Measurements from ENCODE around the gene ISL1.

Gene ISL1

GRCh38 chr5:51371052-51371451 lies 12.2 kb upstream of the ISL1 start:
- no peak for DNase-seq
- H3K4me3 ChIP-seq (ENCODE audit: low read depth, low read length) = no peak overlapping the region
- no peaks in the 10 kb centered on the region for H3K36me3 ChIP-seq
- no peaks in the 10 kb centered on the region for H3K9me3 ChIP-seq (ENCODE audit: severe bottlenecking)
- peaks cover 49% of the 10 kb centered on the region for H3K27me3 ChIP-seq (ENCODE audit: insufficient read depth, low read depth, severe bottlenecking)
- H3K27ac ChIP-seq = no peak overlapping the region
- TF ChIP-seq, protein P1, sequence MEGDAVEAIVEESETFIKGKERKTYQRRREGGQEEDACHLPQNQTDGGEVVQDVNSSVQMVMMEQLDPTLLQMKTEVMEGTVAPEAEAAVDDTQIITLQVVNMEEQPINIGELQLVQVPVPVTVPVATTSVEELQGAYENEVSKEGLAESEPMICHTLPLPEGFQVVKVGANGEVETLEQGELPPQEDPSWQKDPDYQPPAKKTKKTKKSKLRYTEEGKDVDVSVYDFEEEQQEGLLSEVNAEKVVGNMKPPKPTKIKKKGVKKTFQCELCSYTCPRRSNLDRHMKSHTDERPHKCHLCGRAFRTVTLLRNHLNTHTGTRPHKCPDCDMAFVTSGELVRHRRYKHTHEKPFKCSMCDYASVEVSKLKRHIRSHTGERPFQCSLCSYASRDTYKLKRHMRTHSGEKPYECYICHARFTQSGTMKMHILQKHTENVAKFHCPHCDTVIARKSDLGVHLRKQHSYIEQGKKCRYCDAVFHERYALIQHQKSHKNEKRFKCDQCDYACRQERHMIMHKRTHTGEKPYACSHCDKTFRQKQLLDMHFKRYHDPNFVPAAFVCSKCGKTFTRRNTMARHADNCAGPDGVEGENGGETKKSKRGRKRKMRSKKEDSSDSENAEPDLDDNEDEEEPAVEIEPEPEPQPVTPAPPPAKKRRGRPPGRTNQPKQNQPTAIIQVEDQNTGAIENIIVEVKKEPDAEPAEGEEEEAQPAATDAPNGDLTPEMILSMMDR (IDR thresholded peaks at IDR 0.05; ENCODE audit: low read depth, low read length) = no peak

GRCh38 chr5:51373880-51374523 lies 9.2 kb upstream of the ISL1 start:
- Histone ChIP-seq H3K27ac (no peak overlapping the region), H3K4me3 (ENCODE audit: low read depth, low read length) (no peak overlapping the region), H3K36me3 (no peaks in the 10 kb centered on the region), H3K27me3 (ENCODE audit: insufficient read depth, low read depth, severe bottlenecking) (peaks cover 66% of the 10 kb centered on the region), H3K9me3 (ENCODE audit: severe bottlenecking) (no peaks in the 10 kb centered on the region)
- TF ChIP-seq, protein P1 (IDR thresholded peaks at IDR 0.05; ENCODE audit: low read depth, low read length) = no peak
- DNase-seq = no peak

DNA sequence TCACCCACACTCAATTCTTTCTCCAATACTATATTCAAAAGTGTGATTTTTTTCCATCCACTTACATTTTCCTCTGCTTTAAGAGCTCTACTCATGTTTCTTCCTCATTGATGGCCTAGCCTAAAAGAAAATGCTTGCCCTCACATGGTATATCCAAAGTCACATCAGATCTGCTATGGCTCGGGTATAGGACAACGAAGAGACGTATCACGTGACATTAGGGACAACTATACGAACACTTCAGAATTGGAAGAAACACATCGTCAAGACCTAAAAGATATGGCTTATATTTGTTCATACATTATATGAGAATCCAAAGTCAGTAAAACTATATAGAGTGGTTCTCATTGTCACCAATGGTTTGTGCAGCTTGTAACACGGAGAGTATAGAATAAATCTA lies 8.2 kb upstream of the ISL1 start:
- no peak overlapping the region for H3K27ac ChIP-seq
- H3K27me3 ChIP-seq (ENCODE audit: insufficient read depth, low read depth, severe bottlenecking) = peaks cover 77% of the 10 kb centered on the region
- H3K4me3 ChIP-seq (ENCODE audit: low read depth, low read length) = no peak overlapping the region
- DNase-seq = no peak
- TF ChIP-seq, protein P1 (IDR thresholded peaks at IDR 0.05; ENCODE audit: low read depth, low read length) = no peak
- H3K9me3 ChIP-seq (ENCODE audit: severe bottlenecking) = no peaks in the 10 kb centered on the region
- no peaks in the 10 kb centered on the region for H3K36me3 ChIP-seq

- TF ChIP-seq, protein P1 (IDR thresholded peaks at IDR 0.05; ENCODE audit: low read depth, low read length) = no peak
- Histone ChIP-seq H3K4me3 (ENCODE audit: low read depth, low read length) (no peak overlapping the region), H3K27ac (no peak overlapping the region), H3K36me3 (no peaks in the 10 kb centered on the region), H3K9me3 (ENCODE audit: severe bottlenecking) (no peaks in the 10 kb centered on the region), H3K27me3 (ENCODE audit: insufficient read depth, low read depth, severe bottlenecking) (peaks cover 79% of the 10 kb centered on the region)
- DNase-seq = no peak
Observed at GRCh38 chr5:51376509-51376908, 6.7 kb upstream of the ISL1 start.

DNA sequence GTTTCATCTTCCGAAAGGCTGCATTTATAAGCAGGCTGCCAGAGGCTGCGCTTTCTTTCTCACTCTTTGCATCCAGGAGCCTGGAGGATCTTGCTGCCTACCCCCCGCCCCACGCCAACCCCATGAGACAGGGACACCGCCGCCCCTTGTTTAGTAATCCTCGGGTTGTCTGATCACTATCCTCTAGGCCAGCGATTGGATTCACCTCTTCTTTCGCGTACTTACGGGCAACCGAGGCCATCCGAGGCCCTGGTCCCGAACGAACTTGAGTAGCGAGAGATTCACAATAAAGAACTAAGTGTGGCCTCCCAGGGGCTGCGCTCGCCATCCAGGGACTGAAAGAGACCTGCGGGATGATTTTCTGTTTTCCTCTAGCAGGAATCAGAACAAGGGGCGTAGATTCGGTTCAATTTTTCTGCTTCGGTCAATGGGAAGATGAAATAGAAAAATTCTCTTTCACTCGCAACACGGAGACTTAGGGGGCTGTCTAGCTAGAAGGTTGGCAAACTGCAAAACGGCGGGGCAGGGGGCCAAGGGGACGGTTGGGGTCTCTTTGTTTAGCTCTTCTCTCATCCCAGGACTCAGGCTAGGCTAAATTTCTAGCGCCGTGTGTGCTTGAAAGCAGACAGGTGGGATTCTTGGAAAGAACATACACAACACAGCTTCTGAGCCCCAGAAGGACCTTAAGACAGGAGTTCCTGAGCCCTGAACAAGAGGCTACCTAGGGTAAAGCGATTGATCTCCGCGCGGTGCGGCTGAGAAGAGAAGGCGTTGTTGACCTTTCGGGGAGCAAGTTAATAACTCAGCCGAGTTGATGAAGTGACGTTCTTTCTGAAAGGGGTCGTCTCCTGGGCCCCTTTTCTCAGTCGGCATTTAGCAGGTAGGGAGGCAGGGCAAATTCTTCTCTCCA lies 5.8 kb upstream of the ISL1 start:
- Histone ChIP-seq H3K4me3 (ENCODE audit: low read depth, low read length) (no peak overlapping the region), H3K9me3 (ENCODE audit: severe bottlenecking) (no peaks in the 10 kb centered on the region), H3K27ac (no peak overlapping the region), H3K27me3 (ENCODE audit: insufficient read depth, low read depth, severe bottlenecking) (peaks cover 82% of the 10 kb centered on the region), H3K36me3 (no peaks in the 10 kb centered on the region)
- DNase-seq = no peak
- TF ChIP-seq, protein P1 (IDR thresholded peaks at IDR 0.05; ENCODE audit: low read depth, low read length) = no peak

All from WERI-Rb-1 (cell line).